SK-N-MC (cell line): ENCODE data around the gene CLCF1.
A peak's percentile ranks its signal among the peaks of the same experiment; 100 is the strongest.

Experiments used
- DNase-seq: peaks from one replicate; pipeline ENCODE4 v3.0.0-alpha.2; 2011; ENCODE audit warnings: low read depth, low spot score
- H3K27ac ChIP-seq: fragments of 200-600 bp; sonication (generic); 2 replicates; pipeline ENCODE4 v1.5.1; 2016; ENCODE audit warnings: mixed run types
- H3K36me3 ChIP-seq: fragments of 200-600 bp; sonication (generic); 2 replicates; pipeline ENCODE4 v1.6.1; 2017; ENCODE audit warnings: antibody characterized with exemption, low read length, mixed read lengths; ENCODE audit not compliant: insufficient read depth
- H3K4me3 ChIP-seq: fragments of 200-600 bp; sonication (generic); 2 replicates; pipeline ENCODE4 v1.5.1; 2016
- H3K9ac ChIP-seq: fragments of 200-600 bp; sonication (generic); 2 replicates; pipeline ENCODE4 v1.8.0; 2017; ENCODE audit warnings: mixed run types, mixed read lengths; ENCODE audit not compliant: insufficient read length
- H3K9me3 ChIP-seq: fragments of 200-600 bp; sonication (generic); 2 replicates; pipeline ENCODE4 v1.6.1; 2017; ENCODE audit warnings: low read depth, mild to moderate bottlenecking, antibody characterized with exemption, low read length, moderate library complexity, mixed read lengths
- EZH2 ChIP-seq: fragments of 200-600 bp; sonication (generic); IDR thresholded peaks from one replicate; pipeline ENCODE4 v1.6.1; 2017; ENCODE audit warnings: antibody characterized with exemption
- FOXP2 ChIP-seq: optimal IDR thresholded peaks from 2 replicates; pipeline ENCODE3; 2011; ENCODE audit warnings: mild to moderate bottlenecking, moderate library complexity; ENCODE audit not compliant: insufficient read depth; ENCODE audit errors: extremely low read length, control extremely low read depth
- POLR2AphosphoS5 ChIP-seq: IDR thresholded peaks from 2 replicates; pipeline ENCODE4 v1.6.1; 2012; ENCODE audit warnings: mild to moderate bottlenecking, low read depth, low read length, borderline replicate concordance

The CLCF1 gene

DNA sequence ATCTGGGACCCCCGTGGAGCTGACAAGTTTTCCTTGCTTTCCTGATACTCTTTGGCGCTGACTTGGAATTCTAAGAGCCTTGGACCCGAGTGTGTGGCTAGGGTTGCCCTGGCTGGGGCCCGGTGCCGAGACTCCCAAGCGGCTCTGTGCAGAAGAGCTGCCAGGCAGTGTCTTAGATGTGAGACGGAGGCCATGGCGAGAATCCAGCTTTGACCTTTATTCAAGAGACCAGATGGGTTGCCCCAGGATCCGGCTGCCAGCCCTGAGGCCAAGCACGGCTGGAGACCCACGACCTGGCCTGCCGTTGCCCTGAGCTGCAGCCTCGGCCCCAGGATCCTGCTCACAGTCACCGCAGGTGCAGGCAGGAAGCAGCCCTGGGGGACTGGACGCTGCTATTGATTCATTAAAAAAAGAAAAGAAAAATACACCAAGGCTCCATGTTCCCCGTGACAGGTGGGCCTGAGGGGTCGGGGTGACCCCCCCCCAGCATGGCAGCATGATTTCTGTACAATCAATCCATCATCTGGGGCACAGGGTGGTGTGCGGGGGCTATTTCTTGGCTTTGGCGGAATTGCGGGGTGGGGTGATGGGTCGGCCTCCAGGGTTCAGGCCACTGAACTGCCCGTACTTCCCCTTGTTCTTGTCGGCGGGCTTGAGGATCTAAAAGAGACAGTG is 24.7 kb upstream of the CLCF1 start:
- no peak overlapping the region for H3K4me3 ChIP-seq
- H3K9ac ChIP-seq: no peak overlapping the region
- TF ChIP-seq EZH2 (no peak), POLR2AphosphoS5 (no peak), FOXP2 (no peak)
- H3K9me3 ChIP-seq: no peaks in the 10 kb centered on the region
- peaks cover 54% of the 10 kb centered on the region for H3K36me3 ChIP-seq
- DNase-seq: no peak
- no peak overlapping the region for H3K27ac ChIP-seq

DNA sequence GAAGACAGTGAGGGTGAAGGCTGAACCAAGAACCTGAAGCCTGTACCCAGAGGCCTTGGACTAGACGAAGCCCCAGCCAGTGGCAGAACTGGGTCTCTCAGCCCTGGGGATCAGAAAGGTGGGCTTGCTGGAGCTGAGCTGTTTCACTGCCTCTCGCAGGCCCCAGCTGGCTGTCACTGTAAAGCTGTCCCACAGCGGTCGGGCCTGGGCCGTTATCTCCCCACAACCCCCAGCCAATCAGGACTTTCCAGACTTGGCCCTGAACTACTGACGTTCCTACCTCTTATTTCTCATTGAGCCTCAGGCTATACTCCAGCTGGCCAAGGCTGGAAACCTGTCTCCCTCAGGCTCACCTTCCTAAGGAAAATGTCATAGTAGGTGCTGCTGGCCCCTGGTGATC is 24.1 kb upstream of the CLCF1 start:
- H3K27ac ChIP-seq: no peak overlapping the region
- peaks cover 54% of the 10 kb centered on the region for H3K36me3 ChIP-seq
- TF ChIP-seq POLR2AphosphoS5 (no peak), FOXP2 (no peak), EZH2 (no peak)
- H3K9ac ChIP-seq: no peak overlapping the region
- DNase-seq: no peak
- no peak overlapping the region for H3K4me3 ChIP-seq
- no peaks in the 10 kb centered on the region for H3K9me3 ChIP-seq

DNA sequence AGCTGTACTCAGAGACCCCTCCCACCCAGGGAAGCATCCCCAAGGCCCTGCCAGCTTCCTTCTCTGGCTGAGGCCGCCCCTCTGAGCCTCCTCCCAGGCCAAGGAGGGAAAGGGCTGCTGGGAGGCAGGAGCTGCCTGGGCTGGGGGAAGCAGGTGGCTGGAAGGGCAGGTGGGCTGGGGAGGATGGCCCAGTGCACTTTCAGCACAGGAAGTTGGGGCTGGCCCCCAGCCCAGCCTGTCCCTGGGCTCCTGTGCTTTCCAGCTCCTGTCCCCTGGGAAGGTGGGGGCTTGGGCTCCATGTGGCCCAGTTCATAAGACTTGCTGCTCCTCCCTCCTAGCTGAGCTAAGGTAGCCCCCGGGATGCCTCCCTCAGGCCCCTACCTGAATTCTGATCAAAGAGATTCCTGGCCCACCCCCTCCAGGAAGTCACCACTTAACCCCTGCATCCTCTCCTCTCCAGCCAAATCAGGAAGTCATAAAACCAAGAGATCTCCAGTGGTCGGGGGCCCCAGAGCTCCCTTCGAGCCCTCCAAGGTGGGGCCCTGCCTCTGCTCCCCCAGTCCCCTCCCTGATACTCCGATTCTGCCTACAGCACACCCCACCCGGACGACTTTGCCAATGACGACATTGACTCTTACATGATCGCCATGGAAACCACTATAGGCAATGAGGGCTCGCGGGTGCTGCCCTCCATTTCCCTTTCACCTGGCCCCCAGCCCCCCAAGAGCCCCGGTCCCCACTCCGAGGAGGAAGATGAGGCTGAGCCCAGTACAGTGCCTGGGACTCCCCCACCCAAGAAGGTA is 23.4 kb upstream of the CLCF1 start:
- DNase-seq: no peak
- Histone ChIP-seq H3K27ac (no peak overlapping the region), H3K9ac (no peak overlapping the region), H3K36me3 (peaks cover 54% of the 10 kb centered on the region), H3K9me3 (no peaks in the 10 kb centered on the region), H3K4me3 (no peak overlapping the region)
- TF ChIP-seq FOXP2: no peak
- no peak for TF ChIP-seq EZH2
- 0 out of 2 replicates have a peak, but pooled peaks have one; percentile 3 for TF ChIP-seq POLR2AphosphoS5

DNA sequence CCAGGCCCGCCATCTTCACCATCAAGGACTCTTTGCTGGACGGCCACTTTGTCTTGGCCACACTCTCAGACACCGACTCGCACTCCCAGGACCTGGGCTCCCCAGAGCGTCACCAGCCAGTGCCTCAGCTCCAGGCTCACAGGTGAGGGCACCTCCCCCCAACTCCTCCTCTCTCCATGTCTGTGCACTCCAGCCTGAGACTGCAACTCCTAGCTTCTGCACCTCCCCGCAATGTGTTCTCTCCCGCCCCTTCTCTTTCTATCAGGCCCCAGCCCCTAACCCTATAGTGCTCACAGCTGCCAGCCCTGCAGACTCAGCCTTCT is 22.8 kb upstream of the CLCF1 start:
- no peak overlapping the region for H3K9ac ChIP-seq
- H3K9me3 ChIP-seq: no peaks in the 10 kb centered on the region
- H3K27ac ChIP-seq: no peak overlapping the region
- H3K4me3 ChIP-seq: no peak overlapping the region
- DNase-seq: no peak
- TF ChIP-seq POLR2AphosphoS5: no peak
- TF ChIP-seq FOXP2: no peak
- TF ChIP-seq EZH2: no peak
- peaks cover 54% of the 10 kb centered on the region for H3K36me3 ChIP-seq

DNA sequence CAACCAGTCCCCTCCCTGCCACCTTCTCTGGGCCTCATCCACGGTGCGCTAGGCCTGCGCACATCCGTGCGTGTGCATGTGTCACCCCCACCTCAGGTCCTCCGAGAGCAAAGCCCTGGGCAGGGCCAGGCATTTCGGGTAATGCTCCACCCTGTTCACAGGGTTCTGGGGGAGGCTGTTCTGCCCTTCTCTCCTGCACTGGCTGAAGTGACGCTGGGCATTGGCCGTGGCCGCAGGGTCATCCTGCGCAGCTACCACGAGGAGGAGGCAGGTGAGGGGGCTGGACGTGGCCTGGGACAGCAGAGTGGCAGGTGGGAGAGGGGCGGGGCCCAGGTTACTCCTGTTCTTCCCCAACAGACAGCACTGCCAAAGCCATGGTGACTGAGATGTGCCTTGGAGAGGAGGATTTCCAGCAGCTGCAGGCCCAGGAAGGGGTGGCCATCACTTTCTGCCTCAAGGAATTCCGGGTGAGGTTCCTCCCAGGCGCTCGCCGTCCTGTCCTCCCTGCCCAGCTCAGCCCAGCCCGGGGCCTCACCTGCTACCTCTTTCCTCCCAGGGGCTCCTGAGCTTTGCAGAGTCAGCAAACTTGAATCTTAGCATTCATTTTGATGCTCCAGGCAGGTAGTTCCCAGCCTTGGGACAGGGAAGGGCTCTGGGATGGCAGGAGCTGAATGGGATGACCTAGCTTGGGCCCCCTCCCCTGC is 22.3 kb upstream of the CLCF1 start:
- TF ChIP-seq POLR2AphosphoS5 (no peak), EZH2 (no peak), FOXP2 (no peak)
- Histone ChIP-seq H3K36me3 (peaks cover 54% of the 10 kb centered on the region), H3K9me3 (no peaks in the 10 kb centered on the region), H3K27ac (no peak overlapping the region), H3K4me3 (no peak overlapping the region), H3K9ac (no peak overlapping the region)
- no peak for DNase-seq

DNA sequence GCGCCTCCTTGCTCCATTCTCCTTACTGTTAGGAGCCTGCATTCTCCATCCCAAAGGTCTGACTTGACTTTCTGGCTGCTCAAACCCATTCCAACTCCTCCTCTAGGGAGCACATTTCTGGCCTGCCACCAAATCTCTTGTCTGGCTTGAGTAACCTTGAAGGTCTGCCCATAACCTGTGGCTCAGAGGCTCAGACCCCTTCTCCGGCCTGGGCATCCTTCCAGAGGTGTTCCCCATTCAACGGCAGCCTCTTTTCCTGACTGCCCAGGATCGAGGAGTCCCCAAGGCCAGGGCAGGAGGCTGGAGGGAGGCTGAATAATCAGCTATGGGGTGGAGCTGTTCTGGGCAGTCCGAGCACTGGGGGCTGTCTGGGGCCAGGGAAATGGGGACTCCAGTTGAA is 20.6 kb upstream of the CLCF1 start:
- H3K36me3 ChIP-seq: peaks cover 44% of the 10 kb centered on the region
- no peak for TF ChIP-seq FOXP2
- H3K9ac ChIP-seq: no peak overlapping the region
- H3K9me3 ChIP-seq: no peaks in the 10 kb centered on the region
- no peak overlapping the region for H3K27ac ChIP-seq
- no peak for DNase-seq
- H3K4me3 ChIP-seq: no peak overlapping the region

DNA sequence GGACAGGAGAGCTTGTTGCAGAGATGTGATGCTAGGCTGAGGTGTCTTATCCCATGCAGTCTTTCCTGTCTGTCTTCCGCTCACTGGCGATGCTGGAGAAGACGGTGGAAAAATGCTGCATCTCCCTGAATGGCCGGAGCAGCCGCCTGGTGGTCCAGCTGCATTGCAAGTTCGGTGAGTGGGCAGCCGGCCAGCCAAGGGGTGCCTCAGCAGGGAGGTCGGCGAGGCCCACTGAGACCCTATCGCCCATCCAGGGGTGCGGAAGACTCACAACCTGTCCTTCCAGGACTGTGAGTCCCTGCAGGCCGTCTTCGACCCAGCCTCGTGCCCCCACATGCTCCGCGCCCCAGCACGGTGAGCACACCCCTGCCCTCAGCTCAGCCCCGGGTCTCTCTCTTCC is 20.0 kb upstream of the CLCF1 start:
- Histone ChIP-seq H3K4me3 (no peak overlapping the region), H3K9ac (no peak overlapping the region), H3K36me3 (peaks cover 39% of the 10 kb centered on the region), H3K27ac (no peak overlapping the region), H3K9me3 (no peaks in the 10 kb centered on the region)
- TF ChIP-seq EZH2: no peak
- no peak for TF ChIP-seq POLR2AphosphoS5
- TF ChIP-seq FOXP2: no peak
- DNase-seq: no peak

DNA sequence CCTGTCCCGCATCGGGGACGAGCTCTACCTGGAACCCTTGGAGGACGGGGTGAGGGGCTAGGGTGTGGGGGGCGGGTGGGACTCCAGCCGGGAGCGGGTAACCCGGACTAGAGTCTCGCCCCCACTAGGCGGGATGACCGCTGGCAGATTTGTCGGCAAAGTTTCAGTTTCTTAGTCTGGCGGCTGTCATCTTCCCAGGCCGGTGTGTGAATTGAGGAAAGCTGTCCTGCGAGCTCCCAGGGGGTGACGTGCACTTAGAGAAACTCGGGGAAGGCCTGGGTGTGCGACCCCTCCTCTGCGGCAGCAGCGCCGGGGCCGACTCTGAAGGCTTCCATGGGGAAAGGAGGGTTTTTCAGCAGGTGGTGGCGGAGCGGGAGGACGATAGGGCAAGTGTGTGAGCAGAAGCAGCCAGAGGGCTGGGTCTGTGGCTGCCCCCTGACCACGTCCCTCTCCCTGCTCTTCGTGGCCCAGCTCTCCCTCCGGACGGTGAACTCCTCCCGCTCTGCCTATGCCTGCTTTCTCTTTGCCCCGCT is 18.9 kb upstream of the CLCF1 start:
- Histone ChIP-seq H3K36me3 (peaks cover 27% of the 10 kb centered on the region; the same call in 1 of the 2 replicates), H3K4me3 (peak overlapping the region; percentile 99), H3K9ac (peak overlapping the region; percentile 99), H3K27ac (no peak overlapping the region), H3K9me3 (no peaks in the 10 kb centered on the region)
- TF ChIP-seq FOXP2 (no peak), POLR2AphosphoS5 (no peak), EZH2 (no peak)
- no peak for DNase-seq
